GM06990 (cell line): ENCODE measurements around the gene ATP11A.
"Not testable (repeated sequence)": the region's sequence is repeated elsewhere in the genome, so short reads cannot be mapped to it uniquely, and the experiment has no call there.

ENCODE experiments used
- DNase-seq: peaks from one replicate; pipeline ENCODE4 v3.0.0-alpha.2; 2011; ENCODE audit not compliant: insufficient read length; ENCODE audit errors: extremely low read depth
- H3K27me3 ChIP-seq: replicated peaks from 2 replicates; pipeline ENCODE4 v1.6.0; 2011; ENCODE audit warnings: low read length; ENCODE audit not compliant: control insufficient read depth, insufficient read depth
- H3K36me3 ChIP-seq: 2 replicates; pipeline ENCODE4 v1.5.1; 2011; ENCODE audit warnings: low read length; ENCODE audit not compliant: control insufficient read depth, insufficient read depth
- H3K4me3 ChIP-seq: replicated peaks from 2 replicates; pipeline ENCODE4 v1.5.1; 2011; ENCODE audit warnings: low read depth, mild to moderate bottlenecking, control low read depth, low read length
- TF ChIP-seq, protein P1 (sequence below): IDR thresholded peaks from 2 replicates; pipeline ENCODE4 v1.5.1; 2011; ENCODE audit warnings: low read length, control low read depth, mild to moderate bottlenecking, inconsistent platforms; ENCODE audit not compliant: insufficient read depth, poor library complexity, severe bottlenecking

The ATP11A gene

DNA sequence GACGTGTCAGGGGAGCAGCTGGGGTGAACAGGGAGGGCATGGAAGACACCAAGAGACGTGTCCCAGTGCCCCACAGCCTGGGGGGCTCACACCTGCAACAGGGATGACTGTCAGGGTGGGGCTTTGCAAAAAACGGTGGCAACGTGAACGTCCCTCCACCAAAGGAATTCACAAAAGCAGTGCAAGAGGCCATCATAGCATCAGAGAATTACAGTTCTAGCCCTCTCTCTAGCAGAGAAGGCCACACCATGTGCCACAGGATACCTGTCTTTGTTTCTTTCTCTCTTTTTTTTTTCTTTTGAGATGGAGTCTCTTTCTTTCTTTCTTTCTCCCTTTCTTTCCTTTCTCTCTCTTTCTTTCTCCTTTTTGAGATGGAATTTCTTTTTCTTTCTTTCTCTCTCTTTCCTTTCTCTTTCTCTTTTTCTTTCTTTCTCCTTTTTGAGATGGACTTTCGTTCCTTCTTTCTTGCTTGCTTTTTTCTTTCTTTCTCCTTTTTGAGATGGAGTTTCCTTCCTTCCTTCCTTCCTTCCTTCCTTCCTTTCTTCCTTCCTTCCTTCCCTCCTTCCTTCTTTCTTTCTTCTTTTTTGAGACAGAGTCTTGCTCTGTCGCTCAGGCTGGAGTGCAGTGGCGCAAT lies 17.1 kb upstream of the ATP11A start:
- no peaks in the 10 kb centered on the region for H3K36me3 ChIP-seq
- DNase-seq: no peak
- TF ChIP-seq, protein P1, sequence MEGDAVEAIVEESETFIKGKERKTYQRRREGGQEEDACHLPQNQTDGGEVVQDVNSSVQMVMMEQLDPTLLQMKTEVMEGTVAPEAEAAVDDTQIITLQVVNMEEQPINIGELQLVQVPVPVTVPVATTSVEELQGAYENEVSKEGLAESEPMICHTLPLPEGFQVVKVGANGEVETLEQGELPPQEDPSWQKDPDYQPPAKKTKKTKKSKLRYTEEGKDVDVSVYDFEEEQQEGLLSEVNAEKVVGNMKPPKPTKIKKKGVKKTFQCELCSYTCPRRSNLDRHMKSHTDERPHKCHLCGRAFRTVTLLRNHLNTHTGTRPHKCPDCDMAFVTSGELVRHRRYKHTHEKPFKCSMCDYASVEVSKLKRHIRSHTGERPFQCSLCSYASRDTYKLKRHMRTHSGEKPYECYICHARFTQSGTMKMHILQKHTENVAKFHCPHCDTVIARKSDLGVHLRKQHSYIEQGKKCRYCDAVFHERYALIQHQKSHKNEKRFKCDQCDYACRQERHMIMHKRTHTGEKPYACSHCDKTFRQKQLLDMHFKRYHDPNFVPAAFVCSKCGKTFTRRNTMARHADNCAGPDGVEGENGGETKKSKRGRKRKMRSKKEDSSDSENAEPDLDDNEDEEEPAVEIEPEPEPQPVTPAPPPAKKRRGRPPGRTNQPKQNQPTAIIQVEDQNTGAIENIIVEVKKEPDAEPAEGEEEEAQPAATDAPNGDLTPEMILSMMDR: no peak
- no peaks in the 10 kb centered on the region; the same call in 1 of the 2 replicates for H3K27me3 ChIP-seq
- H3K4me3 ChIP-seq: no peak overlapping the region

DNA sequence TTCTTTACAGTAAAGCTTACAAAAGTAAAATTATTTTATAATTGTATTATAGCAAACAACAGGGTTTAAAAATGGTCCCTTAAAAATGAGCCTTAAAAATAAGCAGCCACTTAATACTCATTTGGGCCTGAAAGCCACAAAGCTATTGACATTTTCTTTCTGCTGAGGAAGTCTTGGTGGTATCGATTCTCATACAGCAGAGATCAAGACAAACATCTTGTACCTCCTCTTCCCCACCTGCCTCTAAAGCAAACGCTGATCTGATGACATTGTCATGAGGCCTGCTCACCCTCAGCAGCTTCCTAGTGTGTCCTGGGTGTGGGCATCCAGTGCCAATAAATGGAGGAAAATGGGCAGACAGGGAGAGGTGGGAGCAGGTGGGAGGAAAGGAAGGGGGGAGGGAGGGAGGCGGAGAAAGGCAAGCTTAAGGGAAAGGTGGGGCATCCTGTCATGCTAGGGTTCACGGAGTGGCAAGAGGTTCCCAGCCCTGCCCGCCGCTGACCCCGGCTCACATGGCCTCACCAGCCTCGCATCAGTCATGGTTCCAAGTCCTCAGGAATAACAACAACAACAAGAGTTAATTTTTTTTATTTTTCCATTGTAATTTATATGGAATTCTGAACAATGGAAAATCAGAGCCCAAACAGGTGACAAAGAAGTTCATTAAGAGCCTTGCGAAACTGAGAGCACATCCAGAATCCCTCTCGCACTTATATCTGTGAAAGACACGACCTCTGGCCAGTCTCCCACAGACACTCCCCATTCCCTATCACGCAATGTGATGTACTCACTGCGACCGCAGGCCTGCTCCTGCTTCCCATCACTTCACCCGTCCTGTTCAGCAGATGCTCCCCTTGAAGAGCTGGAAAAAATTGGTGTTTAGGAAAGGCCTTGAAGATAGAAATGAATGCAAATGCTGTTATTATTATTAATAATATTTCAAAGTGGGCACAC lies 15.1 kb upstream of the ATP11A start:
- no peaks in the 10 kb centered on the region for H3K36me3 ChIP-seq
- no peaks in the 10 kb centered on the region; the same call in 1 of the 2 replicates for H3K27me3 ChIP-seq
- TF ChIP-seq, protein P1: no peak
- H3K4me3 ChIP-seq: no peak overlapping the region
- DNase-seq: no peak

DNA sequence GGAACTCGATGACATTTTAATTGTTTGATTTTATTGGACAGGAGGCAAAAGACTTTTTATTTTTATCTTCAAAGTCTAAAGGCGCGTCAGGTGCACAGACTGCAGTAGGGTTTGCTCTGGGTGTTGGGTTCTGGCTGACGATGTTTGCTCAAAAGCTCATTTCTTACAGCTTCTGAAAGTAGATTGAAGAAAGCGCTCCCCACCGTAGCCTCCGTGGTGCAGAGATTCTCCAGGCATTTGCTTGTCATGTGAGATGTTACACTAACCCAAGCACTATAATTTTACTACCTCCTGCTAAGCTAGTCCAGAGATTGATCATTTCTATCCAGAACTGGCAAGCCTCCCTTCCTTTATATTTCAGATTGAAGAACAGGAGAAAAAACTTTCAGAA lies 14.5 kb upstream of the ATP11A start:
- Histone ChIP-seq H3K4me3 (no peak overlapping the region), H3K27me3 (no peaks in the 10 kb centered on the region; the same call in 1 of the 2 replicates), H3K36me3 (no peaks in the 10 kb centered on the region)
- no peak for DNase-seq
- TF ChIP-seq, protein P1: no peak

DNA sequence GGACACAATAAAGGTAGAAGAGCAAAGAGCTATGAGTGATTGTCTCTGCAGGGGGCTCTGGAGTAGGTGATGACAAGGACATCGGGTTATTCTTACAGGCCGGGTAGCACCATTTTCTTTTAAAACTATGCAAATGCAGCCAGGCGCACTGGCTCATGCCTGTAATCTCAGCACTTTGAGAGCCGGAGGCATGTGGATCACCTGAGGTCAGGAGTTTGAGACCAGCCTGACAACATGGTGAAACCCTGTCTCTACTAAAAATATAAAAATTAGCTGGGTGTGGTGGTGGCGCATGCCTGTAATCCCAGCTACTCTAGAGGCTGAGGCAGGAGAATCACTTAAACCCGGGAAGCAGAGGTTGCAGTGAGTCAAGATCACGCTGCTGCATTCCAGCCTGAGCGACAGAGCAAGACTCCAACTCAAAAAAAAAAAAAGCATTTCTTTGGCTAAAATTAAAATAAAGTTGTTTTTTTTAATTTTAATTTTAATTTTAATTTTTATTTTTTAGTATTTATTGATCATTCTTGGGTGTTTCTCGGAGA lies 12.3 kb upstream of the ATP11A start:
- not testable (repeated sequence) for DNase-seq, H3K36me3 ChIP-seq, H3K27me3 ChIP-seq, H3K4me3 ChIP-seq

DNA sequence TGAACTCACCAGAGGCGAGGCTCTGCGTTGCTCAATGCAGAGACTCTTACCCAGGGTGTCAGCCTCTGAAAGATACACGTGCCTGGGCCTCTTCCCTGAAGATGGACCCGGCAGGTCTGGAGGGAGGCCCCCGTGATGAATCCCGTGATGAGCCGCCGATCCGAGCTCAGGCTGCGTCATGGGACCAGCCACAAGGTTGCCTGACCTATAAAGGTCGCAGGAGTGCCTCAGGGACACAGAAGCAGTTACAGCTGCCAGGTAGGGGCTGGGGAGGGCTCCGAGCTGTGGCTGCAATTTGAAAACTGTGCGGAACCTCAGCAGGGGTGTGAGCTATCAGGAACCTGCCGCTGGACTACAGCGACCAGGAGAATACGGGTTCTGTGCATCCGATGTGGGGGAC lies 10.5 kb upstream of the ATP11A start:
- TF ChIP-seq, protein P1: no peak
- no peaks in the 10 kb centered on the region; the same call in 1 of the 2 replicates for H3K27me3 ChIP-seq
- H3K36me3 ChIP-seq: no peaks in the 10 kb centered on the region
- DNase-seq: no peak
- H3K4me3 ChIP-seq: no peak overlapping the region

DNA sequence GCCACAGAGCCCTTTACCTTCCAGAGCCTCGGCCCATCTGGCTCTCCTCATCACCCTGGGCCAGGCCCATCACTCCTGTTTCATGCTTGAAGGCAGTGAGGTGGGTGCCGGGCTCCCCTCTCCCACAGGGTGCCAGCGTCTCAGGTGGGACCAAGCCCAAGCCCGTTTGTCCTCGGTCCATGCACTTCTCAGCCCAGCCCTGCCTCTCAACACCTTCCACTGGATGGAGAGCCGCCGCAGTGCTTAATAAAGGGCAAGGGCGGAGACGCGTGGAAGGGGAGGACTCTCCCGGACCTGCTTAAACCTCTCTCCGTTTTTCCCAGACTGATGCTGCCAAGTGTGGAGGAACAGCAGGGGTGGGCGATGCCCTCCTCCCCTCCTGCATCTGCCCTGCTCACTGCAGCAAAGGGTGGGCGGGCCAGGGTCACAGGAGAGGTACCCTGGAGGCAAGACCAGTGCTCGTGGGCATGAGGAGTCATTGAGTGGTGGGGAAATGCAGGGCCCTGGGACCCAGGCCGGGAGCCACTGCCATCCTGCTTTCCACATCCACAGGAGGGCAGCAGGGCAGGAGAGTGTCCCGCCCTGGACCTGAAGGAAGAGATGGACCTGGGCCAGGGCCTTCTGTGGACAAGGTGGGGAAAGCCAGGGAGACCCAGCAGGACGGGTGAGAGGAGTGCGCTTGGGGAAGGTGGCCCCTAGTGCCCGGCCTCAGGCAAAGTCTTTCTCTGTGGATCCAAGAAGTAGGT lies 9.7 kb upstream of the ATP11A start:
- no peaks in the 10 kb centered on the region; the same call in 1 of the 2 replicates for H3K27me3 ChIP-seq

More for the DNA sequence above, 9.7 kb upstream of the ATP11A start:
- H3K4me3 ChIP-seq: no peak overlapping the region
- TF ChIP-seq, protein P1: no peak
- H3K36me3 ChIP-seq: no peaks in the 10 kb centered on the region
- DNase-seq: no peak
